ENCODE measurements around the gene DOHH.

Gene DOHH

GRCh38 chr19:3480383-3481091, 19.9 kb downstream of the DOHH start, which contains the start of gene SMIM24:
Gene SMIM24 (minus strand): TSS chr19:3480525. CDS start chr19:3480463, 62 bp downstream.
- Histone ChIP-seq H3K4me2 (ENCODE audit: low read depth, low read length, poor library complexity, severe bottlenecking) (peak within 1 kb of the TSS; percentile 94), H3K9ac (ENCODE audit: low read depth, low read length, poor library complexity, severe bottlenecking) (peak within 1 kb of the TSS; percentile 98), H3K79me2 (ENCODE audit: insufficient read depth, low read length) (peaks cover 42% of the 10 kb centered on the region), H3F3A (ENCODE audit: low read depth) (no peaks in the 10 kb centered on the region), H3K9me3 (ENCODE audit: insufficient read depth, low read depth, low read length) (no peaks in the 10 kb centered on the region), H3K27me3 (ENCODE audit: insufficient read depth, low read length, poor library complexity, severe bottlenecking) (no peaks in the 10 kb centered on the region), H3K4me1 (ENCODE audit: insufficient read depth, low read length, poor library complexity, severe bottlenecking) (peaks cover 47% of the 10 kb centered on the region), H2AFZ (ENCODE audit: low read length) (no peak within 1 kb of the TSS; the same call in 1 of the 2 replicates), H3K9me2 (replicated peaks; ENCODE audit: low read depth, low read length) (peaks cover 8% of the 10 kb centered on the region; the same call in 1 of the 2 replicates), H4K20me1 (ENCODE audit: insufficient read depth, low read length, poor library complexity, severe bottlenecking) (no peaks in the 10 kb centered on the region), H3K36me3 (ENCODE audit: insufficient read depth, low read length) (no peaks in the 10 kb centered on the region; the same call in 1 of the 2 replicates), H3K4me3 (ENCODE audit: low read length, poor library complexity, severe bottlenecking) (peak within 1 kb of the TSS; percentile 91)
- TF ChIP-seq CTCF (conservative IDR thresholded peaks at IDR 0.05; ENCODE audit: low read length) (no peak), EZH2phosphoT487 (IDR thresholded peaks at IDR 0.05; ENCODE audit: borderline replicate concordance) (no peak)

- Histone ChIP-seq H3K4me2 (ENCODE audit: low read depth, low read length, poor library complexity, severe bottlenecking) (peak overlapping the region; percentile 94), H3K9me2 (replicated peaks; ENCODE audit: low read depth, low read length) (peaks cover 8% of the 10 kb centered on the region; the same call in 1 of the 2 replicates), H4K20me1 (ENCODE audit: insufficient read depth, low read length, poor library complexity, severe bottlenecking) (no peaks in the 10 kb centered on the region), H3K79me2 (ENCODE audit: insufficient read depth, low read length) (peaks cover 49% of the 10 kb centered on the region), H3K4me1 (ENCODE audit: insufficient read depth, low read length, poor library complexity, severe bottlenecking) (peaks cover 53% of the 10 kb centered on the region), H3K9me3 (ENCODE audit: insufficient read depth, low read depth, low read length) (no peaks in the 10 kb centered on the region), H3F3A (ENCODE audit: low read depth) (no peaks in the 10 kb centered on the region), H3K36me3 (ENCODE audit: insufficient read depth, low read length) (peaks cover 3% of the 10 kb centered on the region; the same call in 1 of the 2 replicates), H2AFZ (ENCODE audit: low read length) (no peak overlapping the region), H3K9ac (ENCODE audit: low read depth, low read length, poor library complexity, severe bottlenecking) (peak overlapping the region; percentile 35), H3K4me3 (ENCODE audit: low read length, poor library complexity, severe bottlenecking) (peak overlapping the region; percentile 91), H3K27me3 (ENCODE audit: insufficient read depth, low read length, poor library complexity, severe bottlenecking) (no peaks in the 10 kb centered on the region)
- no peak for TF ChIP-seq CTCF (conservative IDR thresholded peaks at IDR 0.05; ENCODE audit: low read length)
- no peak for TF ChIP-seq EZH2phosphoT487 (IDR thresholded peaks at IDR 0.05; ENCODE audit: borderline replicate concordance)
Observed at GRCh38 chr19:3479834-3480215, 20.6 kb downstream of the DOHH start.

GRCh38 chr19:3479177-3479833, 21.2 kb downstream of the DOHH start:
- H3K9me3 ChIP-seq (ENCODE audit: insufficient read depth, low read depth, low read length), result no peaks in the 10 kb centered on the region
- H3K27me3 ChIP-seq (ENCODE audit: insufficient read depth, low read length, poor library complexity, severe bottlenecking), result no peaks in the 10 kb centered on the region
- H3K9ac ChIP-seq (ENCODE audit: low read depth, low read length, poor library complexity, severe bottlenecking), result peak overlapping the region; percentile 98
- peaks cover 8% of the 10 kb centered on the region; the same call in 1 of the 2 replicates for H3K9me2 ChIP-seq (replicated peaks; ENCODE audit: low read depth, low read length)
- no peaks in the 10 kb centered on the region for H3F3A ChIP-seq (ENCODE audit: low read depth)
- peaks cover 2% of the 10 kb centered on the region for H4K20me1 ChIP-seq (ENCODE audit: insufficient read depth, low read length, poor library complexity, severe bottlenecking)
- peaks cover 8% of the 10 kb centered on the region; the same call in 1 of the 2 replicates for H3K36me3 ChIP-seq (ENCODE audit: insufficient read depth, low read length)
- peaks cover 54% of the 10 kb centered on the region for H3K79me2 ChIP-seq (ENCODE audit: insufficient read depth, low read length)
- peak overlapping the region; percentile 91 for H3K4me3 ChIP-seq (ENCODE audit: low read length, poor library complexity, severe bottlenecking)
- H3K4me2 ChIP-seq (ENCODE audit: low read depth, low read length, poor library complexity, severe bottlenecking), result peak overlapping the region; percentile 94
- TF ChIP-seq EZH2phosphoT487 (IDR thresholded peaks at IDR 0.05; ENCODE audit: borderline replicate concordance) (no peak), CTCF (conservative IDR thresholded peaks at IDR 0.05; ENCODE audit: low read length) (no peak)
- H2AFZ ChIP-seq (ENCODE audit: low read length), result peak overlapping the region; percentile 59; the same call in 1 of the 2 replicates
- peaks cover 54% of the 10 kb centered on the region for H3K4me1 ChIP-seq (ENCODE audit: insufficient read depth, low read length, poor library complexity, severe bottlenecking)
